Epidermal melanocyte (primary cell): ENCODE measurements around the gene ZNF30.
"Not testable (repeated sequence)": the region's sequence is repeated elsewhere in the genome, so short reads cannot be mapped to it uniquely, and the experiment has no call there.

Experiments used
- DNase-seq: peaks from one replicate; pipeline ENCODE4 v3.0.0; 2011; ENCODE audit warnings: low spot score; ENCODE audit not compliant: insufficient read length

The ZNF30 gene

DNA sequence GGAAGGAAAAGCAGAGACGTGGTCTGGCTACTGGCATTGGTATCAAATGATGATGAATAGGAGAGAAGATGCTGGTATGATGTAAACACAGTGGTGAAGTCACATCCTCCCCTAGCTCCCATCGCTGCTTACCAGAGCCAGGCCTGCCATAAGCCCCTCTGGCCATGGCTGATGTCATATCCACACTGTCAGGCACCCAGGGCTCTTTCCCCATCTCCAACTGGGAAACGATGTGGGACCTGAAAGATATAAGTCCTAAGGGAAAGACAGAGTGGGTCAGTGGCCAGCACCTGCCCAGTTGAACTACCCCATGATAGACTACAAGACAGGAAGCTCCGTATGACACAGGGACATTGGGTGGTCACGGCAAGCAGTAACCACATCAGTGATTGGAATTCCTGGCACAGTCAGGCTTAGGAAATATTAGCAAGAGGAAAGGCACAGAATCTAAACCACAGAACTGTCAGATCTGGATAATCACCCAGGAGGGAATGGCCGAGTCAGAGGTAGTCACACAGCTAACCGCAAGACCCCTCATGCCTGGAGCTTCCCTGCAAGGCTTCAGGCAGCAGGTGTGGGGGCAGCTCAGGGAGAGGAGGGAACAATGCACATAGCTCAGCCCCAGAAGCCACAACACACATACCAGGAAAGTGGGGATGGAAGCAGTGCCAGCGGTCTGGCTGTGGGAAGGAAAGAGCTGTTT, 33.6 kb downstream of the ZNF30 start:
- DNase-seq: no peak

DNA sequence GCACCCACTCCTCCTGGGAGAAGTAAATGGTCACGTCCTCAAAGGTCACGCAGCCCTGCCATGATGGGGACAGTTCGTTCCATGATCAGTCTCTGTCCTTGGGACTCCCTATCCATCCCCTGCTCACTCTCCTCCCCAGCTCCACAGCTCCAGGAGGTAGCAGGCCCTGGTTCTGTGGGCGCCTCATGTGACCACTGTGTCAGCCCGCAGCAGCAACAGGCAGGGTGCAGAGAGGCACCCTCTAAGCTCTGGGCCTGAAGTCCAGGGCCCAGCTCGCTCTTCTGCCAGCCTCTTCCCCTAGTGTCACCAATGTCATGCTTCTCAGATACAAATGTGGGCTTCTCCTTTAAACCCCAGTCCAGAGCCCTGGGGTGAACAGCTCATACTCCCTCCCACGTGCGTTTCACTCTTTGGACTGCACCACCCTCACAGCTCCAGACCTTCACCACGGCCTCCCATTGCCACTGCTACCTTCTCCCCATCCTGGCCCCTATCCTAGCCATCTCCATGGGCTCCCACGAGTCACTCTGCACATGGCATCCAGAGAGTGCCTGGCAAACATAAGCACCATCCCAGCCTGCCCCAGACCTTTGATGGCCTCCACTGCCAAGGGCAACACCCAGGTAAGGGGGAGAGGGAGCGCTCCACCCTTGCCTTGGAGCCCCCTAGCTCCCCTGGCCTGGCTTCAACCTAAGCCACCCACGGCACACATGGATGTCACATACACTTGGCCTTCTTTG, 34.4 kb downstream of the ZNF30 start:
- DNase-seq: no peak

DNA sequence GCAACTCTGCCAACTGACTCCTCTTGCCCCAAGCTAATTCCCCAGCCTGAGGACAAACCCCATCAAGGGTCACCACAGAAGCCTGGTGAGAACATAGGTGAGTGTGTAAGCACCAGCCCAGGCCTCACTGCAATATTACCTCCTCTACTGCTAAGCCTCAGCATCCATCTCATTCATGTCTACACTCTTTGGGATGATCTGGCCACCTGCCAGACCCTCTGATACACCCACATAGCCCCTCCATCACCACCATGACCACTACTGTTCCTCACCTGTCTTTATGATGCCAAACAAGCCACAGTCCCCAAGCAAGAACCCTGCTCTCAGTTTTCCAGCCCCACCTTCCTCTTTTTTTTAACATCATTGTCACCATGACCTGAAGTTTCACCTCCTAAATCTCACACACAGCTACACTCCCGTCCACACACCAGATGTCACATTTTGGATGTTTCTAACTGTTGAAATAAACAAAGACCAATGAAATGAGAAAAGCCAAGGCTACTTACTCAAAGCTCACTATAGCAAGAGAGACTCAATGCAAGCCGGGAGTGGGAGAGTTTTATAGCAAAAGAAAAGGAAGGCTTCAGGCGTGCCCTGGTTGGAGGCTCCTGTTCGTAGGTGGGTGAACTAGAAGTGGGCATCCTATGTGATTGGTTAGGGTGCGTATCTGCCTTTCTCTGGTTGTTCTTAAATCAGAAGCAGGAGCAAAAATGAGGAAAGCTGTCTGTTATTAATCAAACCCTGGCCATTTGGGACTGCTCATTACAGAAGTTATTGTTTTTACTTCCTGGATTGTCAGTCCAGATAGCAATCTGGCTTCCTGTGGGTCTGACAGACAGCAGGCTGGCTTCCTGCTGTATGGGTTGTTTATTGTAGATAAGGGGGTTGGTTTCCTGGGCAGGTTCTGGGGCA, 35.3 kb downstream of the ZNF30 start:
- no peak for DNase-seq

DNA sequence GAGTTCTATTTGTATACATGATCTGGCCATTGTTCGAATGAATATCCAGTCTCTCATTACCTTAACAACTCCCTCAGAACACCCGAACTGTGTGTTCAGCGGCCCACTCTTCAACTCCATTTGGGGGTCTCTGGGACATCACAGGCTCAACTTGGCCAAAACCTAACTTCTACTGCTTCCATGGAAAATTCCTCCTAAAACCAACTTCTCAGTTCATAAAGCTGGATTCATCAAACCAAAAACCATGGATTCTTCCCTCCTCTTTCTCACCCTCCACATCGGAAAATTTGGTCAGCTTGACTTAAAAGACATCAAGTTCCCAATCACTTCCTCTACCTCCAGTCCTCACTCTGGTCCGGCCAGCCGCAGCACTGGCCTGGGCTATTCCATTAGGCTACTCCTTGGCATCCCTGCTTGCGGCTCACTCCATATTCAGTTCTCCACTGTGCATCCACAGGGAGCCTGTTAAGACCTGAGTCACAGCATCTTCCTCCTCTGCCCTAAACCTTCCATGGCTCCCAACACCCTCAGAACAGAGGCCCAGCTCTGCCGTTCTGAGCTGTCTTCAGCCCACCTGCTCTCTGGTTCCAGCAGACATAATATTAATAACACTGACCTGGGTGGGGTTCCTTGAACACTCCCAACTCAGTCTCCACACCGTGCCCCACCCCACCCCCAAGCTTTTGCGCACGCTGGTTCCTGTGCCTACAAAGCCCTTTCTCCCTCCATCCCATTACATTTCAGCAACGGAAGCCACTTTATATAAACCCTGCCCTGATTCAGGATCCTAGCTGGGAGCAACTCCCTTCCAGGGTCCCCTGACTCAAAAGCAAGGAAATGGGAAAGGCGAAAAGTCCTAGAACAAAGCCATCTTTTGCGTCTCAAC, 36.2 kb downstream of the ZNF30 start:
- DNase-seq: no peak

DNA sequence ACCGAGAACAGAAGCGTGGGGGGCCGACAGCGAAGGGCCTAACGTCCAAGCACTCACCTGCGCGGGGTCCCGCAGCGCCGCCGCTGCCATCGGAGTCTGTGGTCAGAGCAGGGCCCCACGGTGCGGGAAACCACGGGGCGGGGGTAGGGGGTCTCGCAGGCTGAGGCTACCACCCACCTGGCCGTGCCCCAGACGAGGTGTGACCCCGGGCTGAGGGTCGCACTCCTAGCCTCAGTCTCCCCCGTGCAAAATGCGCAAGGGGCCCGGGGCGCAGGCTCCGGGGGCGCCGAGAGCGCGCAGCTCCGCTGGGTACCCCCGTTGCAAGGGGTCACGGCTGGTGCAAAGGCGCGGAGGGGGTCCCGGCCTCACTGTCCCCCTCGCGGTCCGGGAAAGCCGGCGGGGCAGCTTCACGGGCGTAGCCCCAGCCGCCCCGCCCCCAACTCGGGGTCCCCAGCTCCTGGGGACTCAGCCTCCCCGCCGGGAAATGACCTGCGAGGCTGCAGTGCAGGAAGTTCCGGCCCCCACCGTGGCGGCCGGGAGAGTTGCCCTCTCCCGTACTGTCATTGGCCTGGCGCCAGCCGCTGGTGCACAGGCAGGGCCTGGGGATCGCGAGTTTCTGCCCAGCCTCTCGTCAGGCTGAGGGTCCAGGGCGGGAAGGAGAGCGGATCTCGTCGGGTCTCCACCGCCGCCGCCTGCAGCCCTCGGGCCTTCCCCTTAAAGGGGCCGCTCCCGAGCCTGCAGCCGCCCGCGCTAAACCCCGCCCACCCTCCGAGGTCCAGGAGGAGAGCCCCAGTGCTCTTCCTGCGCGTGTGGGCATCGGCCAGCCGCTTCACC, 37.1 kb downstream of the ZNF30 start, which contains the start of gene ZNF792:
Gene ZNF792 (minus strand): TSS at position 657 of the 834 bp plus-strand sequence. CDS start 567 bp downstream, at position 90.
- DNase-seq: peak; percentile 59

DNA sequence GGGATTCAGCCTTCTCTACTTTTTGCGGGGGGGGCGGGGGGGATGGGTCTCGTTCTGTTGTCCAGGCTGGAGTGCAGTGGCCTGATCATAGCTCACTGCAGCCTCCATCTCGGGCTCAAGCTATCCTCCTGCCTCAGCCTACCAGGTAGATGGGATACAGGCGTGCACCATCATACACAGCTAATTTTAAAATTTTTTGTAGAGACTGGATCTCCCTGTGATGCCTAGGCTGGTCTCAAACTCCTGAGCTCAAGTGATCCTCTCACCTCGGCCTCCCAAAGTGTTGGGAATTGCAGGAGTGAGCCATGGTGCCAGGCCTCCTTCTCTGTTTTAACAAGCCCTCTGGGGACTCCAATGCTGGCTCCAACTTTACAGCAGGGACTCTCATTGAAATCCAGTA, 37.9 kb downstream of the ZNF30 start:
- no peak for DNase-seq

DNA sequence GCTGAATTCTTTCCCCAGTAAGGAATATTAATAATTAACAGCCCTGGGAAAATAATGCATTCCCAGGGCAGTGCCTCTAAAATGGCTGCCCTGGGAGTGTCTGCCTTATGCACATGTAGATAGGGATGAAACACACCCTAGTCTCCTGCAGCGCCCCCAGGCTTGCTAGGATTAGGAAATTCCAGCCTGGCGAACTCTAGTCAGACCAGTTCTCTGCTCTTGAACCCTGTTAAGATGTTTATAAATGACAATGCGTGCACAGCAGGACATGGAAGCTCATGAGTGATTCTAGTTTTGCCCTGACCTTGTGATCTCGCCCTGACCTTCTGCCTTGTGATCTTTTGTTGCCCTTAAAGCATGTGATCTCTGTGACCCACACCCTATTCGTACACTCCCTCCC, 38.8 kb downstream of the ZNF30 start:
- DNase-seq: not testable (repeated sequence)

DNA sequence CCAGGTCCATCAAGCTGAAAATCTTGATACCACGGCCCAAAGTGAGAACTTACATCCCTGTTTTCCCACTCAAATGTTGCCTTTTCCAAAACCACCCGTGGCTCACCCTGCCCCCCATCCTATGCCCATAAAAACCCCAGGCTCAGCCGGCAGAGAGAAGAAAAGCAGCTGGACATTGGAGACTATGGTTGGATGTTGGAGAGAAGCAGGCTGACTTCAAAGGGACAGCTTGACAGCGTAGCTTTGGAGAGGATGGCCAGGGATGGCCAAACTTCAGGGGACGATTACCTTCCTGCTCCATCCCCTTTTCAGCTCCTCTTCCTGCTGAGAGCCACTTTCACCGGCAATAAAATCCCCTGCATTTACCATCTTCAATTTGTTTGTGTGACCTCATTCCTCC, 40.8 kb downstream of the ZNF30 start:
- DNase-seq: no peak

DNA sequence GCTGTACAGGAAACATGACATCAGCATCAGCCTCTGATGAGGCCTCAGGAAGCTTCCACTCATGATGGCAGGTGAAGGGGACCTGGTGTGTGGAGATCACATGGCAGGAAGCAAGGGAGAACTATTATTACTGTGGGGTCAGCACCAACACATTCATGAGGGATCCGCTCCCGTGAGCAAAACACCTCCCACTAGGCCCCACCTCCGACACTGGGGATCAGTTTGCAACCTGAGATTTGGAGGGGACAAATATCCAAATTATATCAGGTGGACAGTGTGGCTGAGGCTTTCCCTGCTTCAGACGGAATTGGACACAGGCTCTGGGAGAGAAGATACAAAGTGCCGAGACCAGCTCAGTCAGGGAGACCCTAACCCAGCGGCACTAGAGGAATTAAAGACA, 43.0 kb downstream of the ZNF30 start:
- DNase-seq: no peak

DNA sequence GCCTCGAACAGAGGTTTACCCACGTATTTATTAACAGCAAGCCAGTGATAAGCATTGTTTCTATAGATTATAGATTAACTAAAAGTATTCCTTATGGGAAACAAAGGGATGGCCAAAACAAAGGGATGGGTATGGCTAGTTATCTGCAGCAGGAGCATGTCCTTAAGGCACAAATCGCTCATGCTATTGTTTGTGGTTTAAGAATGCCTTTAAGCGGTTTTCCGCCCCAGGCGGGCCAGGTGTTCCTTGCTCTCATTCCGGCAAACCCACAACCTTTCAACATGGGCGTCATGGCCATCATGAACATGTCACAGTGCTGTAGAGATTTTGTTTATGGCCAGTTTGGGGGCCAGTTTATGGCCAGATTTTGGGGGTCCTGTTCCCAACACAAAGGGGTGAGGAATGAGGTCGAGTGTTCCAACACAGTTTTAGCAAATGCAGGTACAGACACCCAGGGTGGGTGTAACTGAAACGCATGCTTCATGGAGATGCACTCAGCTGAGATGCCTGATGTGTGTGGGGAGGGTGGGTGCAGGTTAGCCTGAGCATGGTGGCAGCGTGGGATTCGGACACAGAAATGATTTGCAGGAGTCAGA, 43.6 kb downstream of the ZNF30 start:
- not testable (repeated sequence) for DNase-seq

DNA sequence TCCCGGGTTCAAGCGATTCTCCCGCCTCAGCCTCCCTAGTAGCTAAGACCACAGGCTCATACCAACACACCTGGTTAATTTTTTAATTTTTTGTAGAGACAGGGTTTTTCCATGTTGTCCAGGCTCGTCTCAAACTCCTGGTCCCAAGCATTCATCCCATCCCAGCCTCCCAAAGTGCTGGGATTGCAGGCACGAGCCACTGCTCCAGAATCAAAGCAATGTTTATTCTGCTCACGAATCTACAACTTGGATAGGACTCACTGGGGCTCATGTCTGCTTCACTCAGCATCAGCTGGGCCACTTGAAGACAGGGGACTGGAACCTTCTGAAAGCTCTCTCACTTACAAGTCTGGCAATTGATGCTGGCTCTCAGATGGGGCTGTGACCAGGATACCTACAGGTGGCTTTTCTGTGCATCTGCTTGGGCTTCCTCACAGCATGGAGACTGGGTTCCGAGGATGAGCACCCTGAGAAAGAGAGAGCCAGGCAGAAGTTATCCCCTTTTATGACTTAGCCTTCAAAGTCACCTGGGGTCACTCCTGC, 45.5 kb downstream of the ZNF30 start:
- DNase-seq: no peak

DNA sequence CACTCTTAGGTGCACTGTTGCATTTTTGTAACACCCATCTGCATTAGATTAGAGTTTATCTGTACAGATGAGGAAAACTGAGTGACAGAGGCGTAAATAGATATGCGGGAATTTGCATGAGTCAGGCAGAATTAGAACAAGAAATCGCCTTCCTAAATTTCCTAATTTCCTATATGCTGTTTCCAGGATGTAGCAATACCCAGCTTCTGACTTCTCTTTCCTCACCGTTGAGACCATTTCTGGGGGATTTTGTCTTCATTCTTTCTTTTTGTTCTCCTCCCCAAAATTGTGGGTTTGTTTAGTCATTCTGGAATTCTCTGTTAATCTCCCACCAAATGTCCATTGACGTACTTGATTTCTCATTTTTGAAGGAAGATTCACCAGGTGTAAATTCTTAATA, 47.9 kb downstream of the ZNF30 start:
- no peak for DNase-seq

DNA sequence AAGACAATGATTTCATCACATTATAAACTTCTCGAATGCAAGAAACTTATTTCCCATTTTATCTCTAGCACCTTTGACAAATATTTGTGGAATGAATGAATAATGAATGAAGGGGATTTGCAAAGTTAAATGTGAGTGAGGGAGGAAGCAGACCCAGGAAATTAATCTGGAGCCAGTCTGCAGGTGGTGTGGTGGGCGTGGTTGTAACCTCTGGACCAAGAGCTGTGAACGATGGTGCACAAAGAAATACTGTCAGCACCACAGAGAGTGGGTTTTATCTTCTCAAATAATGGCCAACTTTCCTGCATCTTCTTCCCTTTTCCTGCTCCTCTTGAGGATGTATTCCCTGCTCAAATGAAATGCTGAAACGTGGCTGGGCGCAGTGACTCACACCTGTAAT, 48.4 kb downstream of the ZNF30 start:
- DNase-seq: no peak

DNA sequence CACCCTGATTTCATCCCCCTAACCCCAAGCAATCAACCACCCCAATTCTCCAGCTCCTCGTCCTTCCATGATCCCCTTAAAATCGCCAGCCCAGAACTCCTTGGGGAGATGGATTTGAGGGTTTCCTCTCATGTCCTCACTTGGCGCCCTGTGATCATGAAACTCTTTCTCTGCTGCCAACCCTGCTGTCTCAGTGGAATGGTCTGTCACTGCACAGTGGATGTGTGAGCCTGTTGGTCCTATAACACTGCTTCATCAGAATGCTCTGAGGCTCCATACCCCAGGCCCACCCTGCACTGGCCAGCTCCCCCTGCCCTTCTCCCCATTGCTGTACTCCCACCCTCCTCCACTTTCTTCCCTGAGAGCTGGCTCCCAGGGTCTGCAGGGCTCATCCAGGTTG, 49.9 kb downstream of the ZNF30 start:
- no peak for DNase-seq

DNA sequence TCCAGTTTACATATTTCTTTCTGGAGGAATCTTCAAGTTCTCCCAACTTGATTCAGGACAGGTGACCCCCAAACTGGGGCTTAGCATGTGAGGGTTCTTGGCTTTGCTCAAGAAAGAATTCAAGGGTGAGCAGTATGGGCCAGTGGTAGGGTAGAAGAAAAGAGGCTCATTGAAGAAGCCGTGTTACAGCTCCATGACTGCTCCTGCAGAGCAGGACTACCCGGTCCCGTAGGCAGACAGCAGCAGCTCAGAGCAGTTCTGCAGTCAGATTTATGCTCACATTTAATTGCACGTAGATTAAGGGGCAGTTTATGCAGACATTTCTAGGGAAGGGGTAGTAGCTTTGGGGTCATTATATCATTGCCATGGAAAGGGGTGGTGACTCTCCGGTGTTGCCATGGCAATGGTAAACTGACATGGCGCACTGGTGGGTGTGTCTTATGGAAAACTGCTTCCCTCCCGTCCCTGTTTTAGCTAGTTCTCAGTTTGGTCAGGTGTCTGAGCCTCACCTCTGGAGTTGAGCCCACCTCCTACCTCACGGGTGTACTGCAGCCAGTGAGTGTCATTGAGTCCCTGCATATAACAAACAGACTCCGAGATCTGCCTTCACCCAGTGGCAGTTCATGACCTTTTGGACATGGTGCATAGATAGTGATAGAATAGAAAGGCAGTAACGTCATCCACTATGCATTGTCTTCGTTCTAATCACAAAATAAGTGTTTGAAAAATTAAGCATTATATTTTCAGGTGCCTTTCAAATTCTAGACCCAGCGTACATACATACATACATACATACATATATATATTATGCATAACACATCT, 53.3 kb downstream of the ZNF30 start:
- DNase-seq: no peak

DNA sequence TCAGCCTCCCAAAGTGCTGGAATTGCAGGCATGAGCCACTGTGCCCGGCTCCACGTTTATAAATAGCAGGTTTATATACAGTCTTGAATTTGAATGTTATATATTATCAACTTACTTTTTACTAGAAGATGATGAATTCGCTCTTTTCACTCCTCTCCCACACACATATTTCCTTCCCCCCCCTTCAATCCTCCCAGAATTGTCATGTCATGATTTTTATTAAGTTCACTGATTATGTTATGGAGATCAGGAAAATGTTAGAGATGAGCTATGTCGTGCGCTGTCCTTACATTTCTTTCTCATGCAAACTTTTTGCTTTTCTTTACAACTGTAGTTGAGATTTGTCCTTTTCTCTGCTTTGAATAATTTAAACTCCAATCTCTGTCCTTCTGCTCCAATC, 55.6 kb downstream of the ZNF30 start:
- DNase-seq: no peak

DNA sequence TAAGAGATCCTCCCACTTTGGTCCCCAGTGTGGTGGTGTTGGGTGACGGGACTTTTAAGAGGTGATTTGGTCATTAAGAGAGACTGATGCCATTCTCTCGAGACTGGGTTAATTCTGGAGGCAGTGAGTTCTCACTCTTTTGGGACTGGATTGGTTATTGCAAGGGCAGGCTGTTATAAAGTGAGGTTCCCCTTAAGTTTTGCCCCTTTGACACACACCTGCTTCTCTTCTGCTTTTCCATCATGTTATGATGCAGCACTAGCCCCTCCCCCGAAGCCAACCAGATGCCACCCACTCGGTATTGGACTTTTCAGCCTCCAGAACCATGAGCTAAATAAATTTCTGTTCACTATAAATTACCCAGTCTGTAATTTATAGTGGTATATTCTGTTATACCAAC, 57.1 kb downstream of the ZNF30 start:
- no peak for DNase-seq

DNA sequence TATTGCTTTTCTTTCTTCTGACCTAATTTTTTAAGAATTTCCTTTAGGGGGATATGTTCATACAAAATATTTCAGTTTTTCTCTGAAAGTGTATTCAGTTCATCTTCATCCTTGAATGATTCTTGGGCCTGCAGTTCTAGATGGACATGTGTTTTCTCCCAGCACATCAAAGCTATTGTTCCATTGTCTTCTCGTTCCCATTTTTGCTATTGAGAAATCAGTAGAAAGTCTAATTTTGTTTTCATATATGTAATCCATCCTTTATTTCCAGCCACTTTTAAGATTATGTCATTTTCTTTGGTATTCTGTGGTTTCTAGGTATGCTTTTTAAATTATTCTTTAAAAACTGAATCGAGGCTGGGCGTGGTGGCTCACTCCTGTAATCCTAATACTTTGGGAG, 57.6 kb downstream of the ZNF30 start:
- no peak for DNase-seq
